GM21528 (cell line): Measurements from ENCODE around the gene TRAPPC3.

ENCODE experiments used
- ATAC-seq: cut with Tn5 transposase; IDR thresholded peaks from one replicate; pipeline ENCODE4 v1.9.1; 2021; ENCODE audit warnings: mild to moderate bottlenecking, moderate library complexity; ENCODE audit not compliant: unreplicated experiment, low FRiP score

TRAPPC3 gene

GRCh38 chr1:36108314-36108713 lies 41.0 kb downstream of the TRAPPC3 start:
- ATAC-seq, result no peak

GRCh38 chr1:36107394-36107793 lies 41.9 kb downstream of the TRAPPC3 start:
- no peak for ATAC-seq

- no peak for ATAC-seq
Observed at GRCh38 chr1:36106269-36106668, 43.0 kb downstream of the TRAPPC3 start.

GRCh38 chr1:36101546-36101945 lies 47.7 kb downstream of the TRAPPC3 start:
- no peak for ATAC-seq

- ATAC-seq, result no peak
Observed at GRCh38 chr1:36100376-36100775, 48.9 kb downstream of the TRAPPC3 start.

- no peak for ATAC-seq
Observed at GRCh38 chr1:36099681-36100341, 49.5 kb downstream of the TRAPPC3 start.

GRCh38 chr1:36098650-36099365 lies 50.5 kb downstream of the TRAPPC3 start:
- ATAC-seq, result no peak

GRCh38 chr1:36097693-36098585 lies 51.3 kb downstream of the TRAPPC3 start:
- ATAC-seq, result no peak

GRCh38 chr1:36096500-36097432 lies 52.5 kb downstream of the TRAPPC3 start:
- no peak for ATAC-seq

GRCh38 chr1:36095760-36096405 lies 53.4 kb downstream of the TRAPPC3 start:
- ATAC-seq, result no peak

GRCh38 chr1:36094621-36095061 lies 54.6 kb downstream of the TRAPPC3 start:
- no peak for ATAC-seq

- no peak for ATAC-seq
Observed at GRCh38 chr1:36093929-36094328, 55.4 kb downstream of the TRAPPC3 start.

- ATAC-seq, result no peak
Observed at GRCh38 chr1:36093226-36093625, 56.1 kb downstream of the TRAPPC3 start.

GRCh38 chr1:36092798-36093185 lies 56.5 kb downstream of the TRAPPC3 start:
- ATAC-seq, result no peak

- no peak for ATAC-seq
Observed at GRCh38 chr1:36092166-36092797, 57.0 kb downstream of the TRAPPC3 start.

GRCh38 chr1:36091698-36092097 lies 57.6 kb downstream of the TRAPPC3 start:
- no peak for ATAC-seq

- ATAC-seq, result no peak
Observed at GRCh38 chr1:36091141-36091540, 58.1 kb downstream of the TRAPPC3 start.

GRCh38 chr1:36089393-36090121 lies 59.7 kb downstream of the TRAPPC3 start:
- no peak for ATAC-seq
